Psoas muscle (tissue), 8 donors: ENCODE data around the gene BICD1. TPM values are rescaled to one million over a fixed set of nuclear protein-coding genes. Genes with fewer than 3 reads are reported as not detected.
"Not testable (repeated sequence)": the region's sequence is repeated elsewhere in the genome, so short reads cannot be mapped to it uniquely, and the experiment has no call there.

Experiments used
- ATAC-seq, 4 donors: fragments of 200-7000 bp; cut with Tn5 transposase; one replicate each; pipeline ENCODE4 v1.9.1; 2020; ENCODE audit warnings: moderate library complexity in 3 of 4, mild to moderate bottlenecking in 2 of 4
- DNase-seq, 2 donors: peaks; one replicate each; pipeline ENCODE4 v3.0.0-alpha.2; 2020
- H3K27ac ChIP-seq: fragments of 200-600 bp; one replicate; pipeline ENCODE4 v1.8.0; 2022
- H3K27me3 ChIP-seq, 3 donors: fragments of 200-600 bp in 1 of 3; one replicate each; pipeline versions ENCODE4 v1.6.1 to v1.8.0; 2013 to 2022; ENCODE audit warnings: low read length in 2 of 3, mild to moderate bottlenecking in 2 of 3, moderate library complexity in 1 of 3; ENCODE audit not compliant: insufficient read depth in 3 of 3
- H3K36me3 ChIP-seq, 2 donors: fragments of 200-600 bp in 1 of 2; one replicate each; pipeline versions ENCODE4 v1.6.1 to v1.8.0; 2013 to 2022; ENCODE audit warnings: low read depth in 1 of 2, mild to moderate bottlenecking in 1 of 2, moderate library complexity in 1 of 2; ENCODE audit not compliant: insufficient read depth in 1 of 2
- H3K4me1 ChIP-seq: fragments of 200-600 bp; one replicate; pipeline ENCODE4 v1.8.0; 2022
- H3K4me3 ChIP-seq: fragments of 200-600 bp; one replicate; pipeline ENCODE4 v1.8.0; 2022; ENCODE audit warnings: mild to moderate bottlenecking
- H3K9me3 ChIP-seq: fragments of 200-600 bp; one replicate; pipeline ENCODE4 v1.8.0; 2022
- WGBS, 3 donors: extraction: QIAGEN DNeasy Blood & Tissue Kit; methylation state at CpG; one replicate each; pipeline versions ENCODE4 v1.1.6 to v1.1.7; 2013; 5-methylcytosine and 5-hydroxymethylcytosine counted together
- intact Hi-C, 2 donors: fragments of 100-400 bp; cut with DNase I; formaldehyde crosslinking; loops; one replicate each; pipeline versions ENCODE4 v1.11.0 to v1.14.2; 2022
- polyA plus RNA-seq, 3 donors: library from polyadenylated mRNA; stranded (reverse); fragments of 200-250 nt; gene quantifications; one replicate each; pipeline ENCODE4 v1.2.3, GENCODE V29; 2013
- total RNA-seq, 4 donors: library from RNA; stranded (reverse); fragmentation: NEBNext Ultra II Directional in 2 of 4; extraction: Animal tissue kit (Norgen Biotek cat#: 25700) in 2 of 4; gene quantifications; one replicate each; pipeline versions ENCODE4 v1.2.1 to v1.2.4, GENCODE V29; 2021 to 2023
- TF ChIP-seq, protein P1 (sequence below): fragments of 200-600 bp; IDR thresholded peaks from one replicate; pipeline ENCODE4 v1.8.0; 2022; ENCODE audit warnings: antibody characterized with exemption
- donor health status: healthy with polysubstance abuse.
- donor health status: DM: no; HTN: no; CAD: no; lungs with moderate emphysema.
- donor health status: Bipolar disorder and iron deficiency.
- donor health status: healthy.
- donor health status: DM: yes; HTN: yes; CAD: no.
- donor health status: DM: no; HTN: no; CAD: no.
- donor health status: DM: no; HTN: no; CAD: no.
- donor health status: DM: yes; HTN: yes; CAD: no.

Gene BICD1
- total and polyA plus RNA-seq, 7 donors: 0.55 to 9.8 (median 2.8) TPM

DNA sequence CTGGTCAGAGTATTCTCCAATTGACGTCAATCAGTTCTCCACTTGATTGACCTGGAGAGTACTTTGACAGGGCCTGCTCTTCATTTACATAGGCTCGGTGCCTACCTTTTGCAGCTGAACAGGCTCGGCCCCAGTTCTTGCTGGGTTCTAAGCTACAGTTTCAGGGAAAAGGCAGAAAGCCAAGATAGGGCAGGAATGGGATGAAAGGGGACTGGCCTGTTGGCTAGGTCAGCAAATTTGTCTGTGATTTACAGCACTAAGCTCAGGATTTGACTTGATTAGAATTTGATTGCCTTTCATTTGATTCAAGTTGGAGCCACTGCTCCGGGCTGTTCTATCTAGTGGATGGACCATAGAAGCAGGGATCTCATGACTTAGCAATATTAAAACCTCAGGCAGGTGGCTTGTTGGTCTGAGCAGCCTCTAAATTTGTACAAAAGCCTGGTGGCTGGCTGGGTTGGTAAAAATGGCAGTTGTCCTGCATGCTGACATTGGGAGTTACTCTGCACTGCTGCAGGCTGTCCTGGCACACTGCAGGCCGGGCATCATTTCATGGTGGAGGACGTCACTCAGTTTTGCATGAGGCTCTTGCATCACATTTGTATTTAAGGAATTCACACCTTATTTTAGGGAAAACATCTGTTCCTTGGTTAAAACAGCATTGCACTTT lies 71.8 kb downstream of the BICD1 start:
- Histone ChIP-seq H3K27me3 (no peaks in the 10 kb centered on the region), H3K36me3 (no peaks in the 10 kb centered on the region), H3K4me1 (no peaks in the 10 kb centered on the region), H3K4me3 (no peak overlapping the region), H3K9me3 (no peaks in the 10 kb centered on the region), H3K27ac (no peak overlapping the region)
- ATAC-seq (peak in 1 of 4 donors; percentile 77), DNase-seq (no peak)
- WGBS, 3 donors: 69 to 78% (median 72%) methylated on average over 6 of the region's 6 CpGs
- intact Hi-C loops: no loop called here
- TF ChIP-seq, protein P1, sequence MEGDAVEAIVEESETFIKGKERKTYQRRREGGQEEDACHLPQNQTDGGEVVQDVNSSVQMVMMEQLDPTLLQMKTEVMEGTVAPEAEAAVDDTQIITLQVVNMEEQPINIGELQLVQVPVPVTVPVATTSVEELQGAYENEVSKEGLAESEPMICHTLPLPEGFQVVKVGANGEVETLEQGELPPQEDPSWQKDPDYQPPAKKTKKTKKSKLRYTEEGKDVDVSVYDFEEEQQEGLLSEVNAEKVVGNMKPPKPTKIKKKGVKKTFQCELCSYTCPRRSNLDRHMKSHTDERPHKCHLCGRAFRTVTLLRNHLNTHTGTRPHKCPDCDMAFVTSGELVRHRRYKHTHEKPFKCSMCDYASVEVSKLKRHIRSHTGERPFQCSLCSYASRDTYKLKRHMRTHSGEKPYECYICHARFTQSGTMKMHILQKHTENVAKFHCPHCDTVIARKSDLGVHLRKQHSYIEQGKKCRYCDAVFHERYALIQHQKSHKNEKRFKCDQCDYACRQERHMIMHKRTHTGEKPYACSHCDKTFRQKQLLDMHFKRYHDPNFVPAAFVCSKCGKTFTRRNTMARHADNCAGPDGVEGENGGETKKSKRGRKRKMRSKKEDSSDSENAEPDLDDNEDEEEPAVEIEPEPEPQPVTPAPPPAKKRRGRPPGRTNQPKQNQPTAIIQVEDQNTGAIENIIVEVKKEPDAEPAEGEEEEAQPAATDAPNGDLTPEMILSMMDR: no peak

DNA sequence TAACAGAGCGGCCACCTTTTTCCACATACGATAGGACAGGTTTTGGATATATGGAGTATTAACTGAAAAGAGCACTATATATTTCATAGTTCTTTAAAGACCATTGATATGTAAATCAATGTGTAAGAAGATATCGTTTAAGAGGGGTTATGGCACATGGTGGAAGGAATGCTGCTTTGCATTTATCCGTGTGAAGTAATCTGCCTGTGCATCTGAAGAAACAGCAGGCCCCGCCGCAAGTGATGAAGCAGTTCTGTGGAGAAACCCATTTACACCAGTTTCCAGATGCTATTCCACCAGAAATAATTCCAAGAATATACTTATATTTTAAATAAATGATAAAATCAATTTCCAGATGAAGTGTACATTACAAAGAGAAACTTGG lies 72.4 kb downstream of the BICD1 start:
- no peaks in the 10 kb centered on the region for H3K9me3 ChIP-seq
- no peak overlapping the region for H3K27ac ChIP-seq
- intact Hi-C loops: no loop called here
- TF ChIP-seq, protein P1: no peak
- ATAC-seq (no peak), DNase-seq (no peak)
- H3K27me3 ChIP-seq: no peaks in the 10 kb centered on the region
- WGBS, 3 donors: 70 to 72% (median 71%) methylated on average over 6 of the region's 6 CpGs
- H3K4me1 ChIP-seq: no peaks in the 10 kb centered on the region
- H3K36me3 ChIP-seq: no peaks in the 10 kb centered on the region
- no peak overlapping the region for H3K4me3 ChIP-seq

GRCh38 chr12:32181498-32182175 lies 75.0 kb downstream of the BICD1 start:
- 36 to 52% (median 45%) methylated on average over 1 of the region's 1 CpG for WGBS, 3 donors

DNA sequence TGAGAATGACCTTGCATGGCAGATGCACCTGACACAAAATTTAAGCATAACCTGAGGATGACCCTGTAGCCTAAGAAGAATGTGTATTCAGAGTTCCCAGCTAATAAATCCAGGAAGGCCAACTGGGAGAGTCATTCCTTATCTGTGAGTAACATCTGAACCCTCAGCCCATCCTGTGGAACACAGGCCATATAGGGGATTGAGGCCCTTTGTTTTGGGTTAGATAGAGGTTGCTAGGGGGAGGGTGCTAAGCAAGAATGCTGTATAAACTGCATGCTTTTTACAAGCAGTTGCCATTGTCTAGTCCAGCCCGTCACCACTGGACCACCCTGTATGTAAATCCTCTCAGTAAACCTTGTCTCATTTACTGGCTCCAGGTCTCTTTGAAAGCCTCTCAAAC lies 77.0 kb downstream of the BICD1 start:
- Histone ChIP-seq H3K27me3 (no peaks in the 10 kb centered on the region), H3K4me3 (no peak overlapping the region), H3K4me1 (no peaks in the 10 kb centered on the region), H3K9me3 (no peaks in the 10 kb centered on the region), H3K36me3 (no peaks in the 10 kb centered on the region), H3K27ac (no peak overlapping the region)
- ATAC-seq (no peak), DNase-seq (no peak)
- 94 to 96% (median 96%) methylated on average over 1 of the region's 1 CpG for WGBS, 3 donors
- intact Hi-C loops: no loop called here
- TF ChIP-seq, protein P1: no peak

More at GRCh38 chr12:32181498-32182175, 75.0 kb downstream of the BICD1 start:
- DNase-seq: no peak
- H3K9me3 ChIP-seq: no peaks in the 10 kb centered on the region
- TF ChIP-seq, protein P1: no peak
- no peak overlapping the region for H3K27ac ChIP-seq
- no peaks in the 10 kb centered on the region for H3K4me1 ChIP-seq
- no peak for ATAC-seq
- H3K36me3 ChIP-seq: no peaks in the 10 kb centered on the region
- H3K27me3 ChIP-seq: no peaks in the 10 kb centered on the region
- H3K4me3 ChIP-seq: no peak overlapping the region
- intact Hi-C loops: no loop called here

GRCh38 chr12:32187127-32187526 lies 80.5 kb downstream of the BICD1 start:
- ATAC-seq, intact Hi-C loops: not testable (repeated sequence)

More at GRCh38 chr12:32187127-32187526, 80.5 kb downstream of the BICD1 start:
- H3K36me3 ChIP-seq, H3K9me3 ChIP-seq, H3K27me3 ChIP-seq, H3K4me3 ChIP-seq, DNase-seq, H3K27ac ChIP-seq, H3K4me1 ChIP-seq: not testable (repeated sequence)
- WGBS, 3 donors: 91 to 95% (median 92%) methylated on average over 8 of the region's 8 CpGs
